Mesenchymal stem cell (in vitro differentiated cells and primary cell): ENCODE data around the gene ZNF469.

Source experiments
- DNase-seq: peaks from one replicate; pipeline ENCODE4 v3.0.0-alpha.2; 2013
- H2AFZ ChIP-seq: one replicate; pipeline ENCODE4 v1.6.1; 2013; ENCODE audit warnings: low read depth, mild to moderate bottlenecking, control low read depth, inconsistent platforms, low read length, moderate library complexity
- H2AK5ac ChIP-seq: 2 replicates; pipeline ENCODE4 v1.6.1; 2013; ENCODE audit warnings: low read length, moderate library complexity, mild to moderate bottlenecking, inconsistent platforms; ENCODE audit not compliant: severe bottlenecking
- H2BK120ac ChIP-seq: one replicate; pipeline ENCODE4 v1.6.1; 2013; ENCODE audit warnings: low read depth, mild to moderate bottlenecking, inconsistent platforms, low read length, moderate library complexity
- H2BK12ac ChIP-seq, 2 experiments: one replicate each; pipeline ENCODE4 v1.6.1; 2013; ENCODE audit warnings: inconsistent platforms in 2 of 2, low read length in 2 of 2, mild to moderate bottlenecking in 2 of 2, moderate library complexity in 2 of 2, control low read depth in 1 of 2
- H2BK15ac ChIP-seq: one replicate; pipeline ENCODE4 v1.6.1; 2013; ENCODE audit warnings: mild to moderate bottlenecking, low read depth, inconsistent platforms; ENCODE audit not compliant: poor library complexity, severe bottlenecking
- H2BK5ac ChIP-seq: 2 replicates; pipeline ENCODE4 v1.6.1; 2013; ENCODE audit warnings: low read depth, mild to moderate bottlenecking, low read length, control low read depth, inconsistent platforms; ENCODE audit not compliant: poor library complexity, severe bottlenecking
- H3K14ac ChIP-seq, 2 experiments: one replicate each; pipeline ENCODE4 v1.6.1; 2013; ENCODE audit warnings: inconsistent platforms in 2 of 2, low read length in 2 of 2, control low read depth in 1 of 2, mild to moderate bottlenecking in 1 of 2, moderate library complexity in 1 of 2
- H3K18ac ChIP-seq, 2 experiments: one replicate each; pipeline ENCODE4 v1.6.1; 2013; ENCODE audit warnings: inconsistent platforms in 2 of 2, low read length in 2 of 2, control low read depth in 1 of 2, low read depth in 1 of 2, mild to moderate bottlenecking in 1 of 2
- H3K23ac ChIP-seq, 2 experiments: one replicate each; pipeline ENCODE4 v1.6.1; 2013; ENCODE audit warnings: inconsistent platforms in 2 of 2, low read length in 2 of 2, mild to moderate bottlenecking in 2 of 2, moderate library complexity in 2 of 2, control low read depth in 1 of 2
- H3K27ac ChIP-seq: 2 replicates; pipeline ENCODE4 v1.5.1; 2013; ENCODE audit warnings: mild to moderate bottlenecking, moderate library complexity, low read length, control low read depth, inconsistent platforms; ENCODE audit not compliant: poor library complexity, severe bottlenecking
- H3K27me3 ChIP-seq, 2 experiments: 2 replicates each; pipeline versions ENCODE4 v1.6.1 to v1.7.0; 2013; ENCODE audit warnings: low read length in 2 of 2, mild to moderate bottlenecking in 2 of 2, moderate library complexity in 2 of 2, control low read depth in 1 of 2, inconsistent platforms in 1 of 2; ENCODE audit not compliant: control insufficient read depth in 1 of 2, insufficient read depth in 1 of 2
- H3K36me3 ChIP-seq, 2 experiments: 2 replicates each; pipeline versions ENCODE4 v1.6.1 to v1.7.0; 2013; ENCODE audit warnings: low read length in 2 of 2, control low read depth in 1 of 2, inconsistent platforms in 1 of 2, low read depth in 1 of 2, mild to moderate bottlenecking in 1 of 2; ENCODE audit not compliant: insufficient read depth in 2 of 2, control insufficient read depth in 1 of 2
- H3K4ac ChIP-seq, 2 experiments: one replicate each; pipeline ENCODE4 v1.6.1; 2013; ENCODE audit warnings: inconsistent platforms in 2 of 2, low read length in 2 of 2, mild to moderate bottlenecking in 2 of 2, moderate library complexity in 2 of 2, control low read depth in 1 of 2, low read depth in 1 of 2
- H3K4me1 ChIP-seq: 2 replicates; pipeline ENCODE4 v1.6.1; 2013; ENCODE audit warnings: low read depth, low read length, control low read depth; ENCODE audit not compliant: control insufficient read depth, insufficient read depth
- H3K4me2 ChIP-seq: 2 replicates; pipeline ENCODE4 v1.6.1; 2013; ENCODE audit warnings: low read length, mild to moderate bottlenecking, inconsistent platforms; ENCODE audit not compliant: poor library complexity, severe bottlenecking
- H3K4me3 ChIP-seq, 2 experiments: 2 replicates each; pipeline versions ENCODE4 v1.5.1 to v1.7.0; 2013; ENCODE audit warnings: low read length in 2 of 2, mild to moderate bottlenecking in 2 of 2, control low read depth in 1 of 2, low read depth in 1 of 2; ENCODE audit not compliant: insufficient read depth in 1 of 2
- H3K79me1 ChIP-seq: replicated peaks from 2 replicates; pipeline ENCODE4 v1.6.1; 2013; ENCODE audit warnings: mild to moderate bottlenecking, control low read depth, low read length, inconsistent platforms; ENCODE audit not compliant: poor library complexity, severe bottlenecking
- H3K9ac ChIP-seq: 2 replicates; pipeline ENCODE4 v1.7.0; 2013; ENCODE audit warnings: mild to moderate bottlenecking, low read length, moderate library complexity
- H3K9me3 ChIP-seq: 2 replicates; pipeline ENCODE4 v1.7.0; 2013; ENCODE audit warnings: mild to moderate bottlenecking, low read length; ENCODE audit not compliant: control insufficient read depth
- H4K8ac ChIP-seq: one replicate; pipeline ENCODE4 v1.6.1; 2013; ENCODE audit warnings: inconsistent platforms, mild to moderate bottlenecking, low read length, moderate library complexity
- H4K91ac ChIP-seq: one replicate; pipeline ENCODE4 v1.6.1; 2013; ENCODE audit warnings: mild to moderate bottlenecking, low read length, inconsistent platforms
- WGBS: methylation state at CpG from one replicate; pipeline ENCODE4 v1.1.7; 2013; ENCODE audit warnings: mixed read lengths; 5-methylcytosine and 5-hydroxymethylcytosine counted together

Gene ZNF469

DNA sequence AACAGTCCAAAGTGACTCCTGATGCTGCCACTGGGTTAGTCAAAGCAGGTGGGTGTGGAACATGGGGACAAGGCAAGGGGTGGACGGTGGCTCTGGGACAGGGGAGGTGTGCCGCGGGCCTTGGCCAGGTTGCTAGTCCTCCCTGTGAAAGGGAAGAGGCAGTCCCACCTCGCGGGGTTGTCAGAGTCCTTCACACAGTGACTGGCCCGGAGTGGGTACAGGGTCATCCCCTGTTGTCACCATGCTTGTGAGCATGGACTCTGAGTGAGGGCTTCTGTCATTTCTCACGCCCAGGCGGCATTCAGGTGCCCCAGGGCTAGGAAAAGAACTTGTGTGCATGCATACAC is 3.1 kb upstream of the ZNF469 start:
- H3K23ac ChIP-seq, result no peak overlapping the region
- no peak overlapping the region for H3K4me2 ChIP-seq
- H3K18ac ChIP-seq, result no peak overlapping the region
- no peaks in the 10 kb centered on the region for H3K27me3 ChIP-seq
- peaks cover 2% of the 10 kb centered on the region for H3K79me1 ChIP-seq
- H2AFZ ChIP-seq, result no peak overlapping the region
- no peaks in the 10 kb centered on the region for H3K9me3 ChIP-seq
- H3K27ac ChIP-seq, result no peak overlapping the region
- no peaks in the 10 kb centered on the region for H3K36me3 ChIP-seq
- H2BK120ac ChIP-seq, result no peak overlapping the region
- H3K4me1 ChIP-seq, result peaks cover 18% of the 10 kb centered on the region
- no peak overlapping the region for H3K4ac ChIP-seq
- H3K9ac ChIP-seq, result no peak overlapping the region
- no peak overlapping the region for H2BK12ac ChIP-seq
- 86% methylated on average over 8 of the region's 8 CpGs for WGBS
- no peak overlapping the region for H2BK5ac ChIP-seq
- no peak for DNase-seq
- H2AK5ac ChIP-seq, result no peak overlapping the region
- no peak overlapping the region for H3K4me3 ChIP-seq
- peak overlapping the region in 1 of 2 experiments; percentile 0 for H3K14ac ChIP-seq
- H4K91ac ChIP-seq, result no peak overlapping the region
- H4K8ac ChIP-seq, result no peak overlapping the region
- H2BK15ac ChIP-seq, result no peak overlapping the region

DNA sequence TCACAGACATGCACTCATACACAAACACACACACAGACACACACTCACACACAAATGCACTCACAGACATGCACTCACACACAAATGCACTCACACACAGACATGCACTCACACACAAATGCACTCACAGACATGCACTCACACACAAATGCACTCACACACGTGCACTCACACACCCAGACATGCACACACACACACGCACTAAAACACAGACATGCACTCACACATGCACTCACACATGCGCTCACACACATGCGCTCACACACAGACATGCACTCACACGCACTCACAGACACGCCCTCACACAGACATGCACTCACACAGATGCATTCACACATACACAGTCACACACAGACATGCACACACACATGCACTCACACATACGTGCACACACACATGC is 2.7 kb upstream of the ZNF469 start:
- H2AFZ ChIP-seq, result no peak overlapping the region
- no peak overlapping the region for H3K23ac ChIP-seq
- no peak overlapping the region for H2BK120ac ChIP-seq
- no peak overlapping the region for H2BK5ac ChIP-seq
- no peak overlapping the region for H2BK12ac ChIP-seq
- H3K27me3 ChIP-seq, result no peaks in the 10 kb centered on the region
- H3K36me3 ChIP-seq, result no peaks in the 10 kb centered on the region
- no peak overlapping the region for H3K4ac ChIP-seq
- no peak for DNase-seq
- H3K4me1 ChIP-seq, result peaks cover 20% of the 10 kb centered on the region
- no peak overlapping the region for H3K9ac ChIP-seq
- no peak overlapping the region for H2BK15ac ChIP-seq
- no peak overlapping the region for H2AK5ac ChIP-seq
- no peak overlapping the region for H4K8ac ChIP-seq
- peaks cover 3% of the 10 kb centered on the region for H3K79me1 ChIP-seq
- H3K9me3 ChIP-seq, result no peaks in the 10 kb centered on the region
- no peak overlapping the region for H3K18ac ChIP-seq
- H3K14ac ChIP-seq, result peak overlapping the region in 1 of 2 experiments; percentile 0
- no peak overlapping the region for H3K27ac ChIP-seq
- H3K4me3 ChIP-seq, result no peak overlapping the region
- no peak overlapping the region for H4K91ac ChIP-seq
- H3K4me2 ChIP-seq, result no peak overlapping the region
- WGBS, result 94% methylated on average over 7 of the region's 7 CpGs

DNA sequence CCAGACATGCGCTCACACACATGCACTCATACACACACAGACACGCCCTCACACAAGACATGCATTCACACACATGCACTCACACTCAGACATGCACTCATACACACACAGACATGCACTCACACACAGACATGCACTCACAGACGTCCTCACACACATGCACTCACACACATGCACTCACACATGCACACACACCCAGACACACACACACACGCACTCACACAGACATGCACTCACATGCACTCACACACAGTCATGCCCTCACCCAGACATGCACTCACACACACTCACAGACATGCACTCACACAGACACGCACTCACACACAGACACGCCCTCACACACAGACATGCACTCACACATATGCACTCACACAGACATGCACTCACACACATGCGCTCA is 2.1 kb upstream of the ZNF469 start:
- no peak overlapping the region for H4K8ac ChIP-seq
- H2BK5ac ChIP-seq, result no peak overlapping the region
- no peak overlapping the region for H3K9ac ChIP-seq
- no peak overlapping the region for H2BK120ac ChIP-seq
- no peaks in the 10 kb centered on the region for H3K27me3 ChIP-seq
- no peak overlapping the region for H2AFZ ChIP-seq
- no peak for DNase-seq
- peaks cover 20% of the 10 kb centered on the region for H3K4me1 ChIP-seq
- WGBS, result 90% methylated on average over 7 of the region's 7 CpGs
- no peak overlapping the region for H2BK12ac ChIP-seq
- no peak overlapping the region for H3K23ac ChIP-seq
- no peak overlapping the region for H3K4me3 ChIP-seq
- peak overlapping the region in 1 of 2 experiments; percentile 8 for H3K14ac ChIP-seq
- H2AK5ac ChIP-seq, result no peak overlapping the region
- peaks cover 3% of the 10 kb centered on the region for H3K79me1 ChIP-seq
- H3K4ac ChIP-seq, result no peak overlapping the region
- no peaks in the 10 kb centered on the region for H3K9me3 ChIP-seq
- no peak overlapping the region for H3K4me2 ChIP-seq
- no peak overlapping the region for H2BK15ac ChIP-seq
- no peak overlapping the region for H3K18ac ChIP-seq
- H3K36me3 ChIP-seq, result no peaks in the 10 kb centered on the region
- H3K27ac ChIP-seq, result no peak overlapping the region
- H4K91ac ChIP-seq, result peak overlapping the region; percentile 1

DNA sequence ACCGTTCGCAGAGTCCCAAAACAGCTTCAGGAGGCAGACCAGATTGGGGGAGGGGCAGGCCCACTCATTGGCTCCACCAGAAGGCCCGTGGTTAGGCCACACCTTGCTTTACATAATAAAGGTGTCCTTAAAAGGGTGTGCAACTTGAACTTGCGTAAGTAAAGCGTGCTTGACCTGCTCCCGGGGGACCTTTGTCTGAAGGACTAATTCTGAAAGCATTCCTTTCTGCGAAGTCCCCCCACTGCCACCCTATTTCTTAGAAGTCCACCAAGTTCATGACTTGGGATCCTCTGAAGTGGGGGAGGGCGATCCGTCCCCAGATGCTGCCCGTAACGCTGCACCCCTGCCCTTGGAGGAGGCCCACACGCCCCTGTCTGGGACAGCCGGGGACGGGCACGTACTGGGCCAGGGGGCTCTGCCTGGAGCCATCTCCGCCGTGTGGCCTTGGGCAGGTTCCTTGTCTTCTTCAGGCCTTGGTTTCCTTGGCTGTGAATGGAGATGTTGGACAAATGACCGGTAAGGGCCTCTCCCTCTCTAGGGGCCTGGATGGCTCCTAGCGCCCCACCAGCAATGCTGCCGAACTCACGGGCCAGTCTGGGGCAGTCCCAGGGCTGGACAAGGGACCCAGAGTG is 823 bp upstream of the ZNF469 start:
- no peak overlapping the region for H4K8ac ChIP-seq
- H2AFZ ChIP-seq, result no peak overlapping the region
- H3K23ac ChIP-seq, result no peak overlapping the region
- 75% methylated on average over 21 of the region's 21 CpGs for WGBS
- H3K4me2 ChIP-seq, result no peak overlapping the region
- H2BK15ac ChIP-seq, result no peak overlapping the region
- H2BK12ac ChIP-seq, result peak overlapping the region in 1 of 2 experiments; percentile 50
- H3K14ac ChIP-seq, result no peak overlapping the region
- peak overlapping the region; percentile 21 for H2BK120ac ChIP-seq
- H3K9me3 ChIP-seq, result no peaks in the 10 kb centered on the region
- no peak overlapping the region for H3K9ac ChIP-seq
- H3K4ac ChIP-seq, result peak overlapping the region; percentile 34 to 42
- peaks cover 3% of the 10 kb centered on the region for H3K79me1 ChIP-seq
- H3K27ac ChIP-seq, result no peak overlapping the region
- H4K91ac ChIP-seq, result peak overlapping the region; percentile 27
- H3K18ac ChIP-seq, result peak overlapping the region in 1 of 2 experiments; percentile 79
- peaks cover 0 to 3% of the 10 kb centered on the region in 2 experiments for H3K36me3 ChIP-seq
- DNase-seq, result no peak
- no peak overlapping the region for H2AK5ac ChIP-seq
- peaks cover 20% of the 10 kb centered on the region for H3K4me1 ChIP-seq
- H3K27me3 ChIP-seq, result no peaks in the 10 kb centered on the region
- H2BK5ac ChIP-seq, result no peak overlapping the region
- no peak overlapping the region for H3K4me3 ChIP-seq
